Mesendoderm (in vitro differentiated cells): ENCODE data around the gene CEP295NL.
"Not testable (repeated sequence)": the region's sequence is repeated elsewhere in the genome, so short reads cannot be mapped to it uniquely, and the experiment has no call there.

Source experiments
- DNase-seq: peaks from one replicate; pipeline ENCODE4 v3.0.0; 2013
- H2AK5ac ChIP-seq: 2 replicates; pipeline ENCODE4 v1.6.1; 2013; ENCODE audit warnings: low read length, inconsistent platforms
- H2BK120ac ChIP-seq: 2 replicates; pipeline ENCODE4 v1.6.1; 2013; ENCODE audit warnings: low read depth, mild to moderate bottlenecking, low read length, moderate library complexity, mixed read lengths
- H2BK15ac ChIP-seq: replicated peaks from 2 replicates; pipeline ENCODE4 v1.6.1; 2013; ENCODE audit warnings: low read depth, mild to moderate bottlenecking, moderate library complexity
- H2BK5ac ChIP-seq: 2 replicates; pipeline ENCODE4 v1.6.1; 2013; ENCODE audit warnings: low read length, inconsistent platforms
- H3K18ac ChIP-seq: 2 replicates; pipeline ENCODE4 v1.6.1; 2013; ENCODE audit warnings: mild to moderate bottlenecking, low read length, mixed read lengths
- H3K23ac ChIP-seq: one replicate; pipeline ENCODE4 v1.6.1; 2013; ENCODE audit warnings: low read length
- H3K27ac ChIP-seq: 2 replicates; pipeline ENCODE4 v1.5.1; 2013; ENCODE audit warnings: low read depth, mild to moderate bottlenecking, inconsistent platforms, low read length, moderate library complexity
- H3K27me3 ChIP-seq: 2 replicates; pipeline ENCODE4 v1.6.1; 2013; ENCODE audit warnings: low read length, control low read depth, mild to moderate bottlenecking, inconsistent platforms; ENCODE audit not compliant: insufficient read depth, poor library complexity
- H3K36me3 ChIP-seq: 2 replicates; pipeline ENCODE4 v1.6.1; 2013; ENCODE audit warnings: low read length, inconsistent platforms; ENCODE audit not compliant: control insufficient read depth, insufficient read depth
- H3K4ac ChIP-seq: one replicate; pipeline ENCODE4 v1.6.1; 2013; ENCODE audit warnings: low read depth, mild to moderate bottlenecking, low read length, moderate library complexity
- H3K4me1 ChIP-seq: 2 replicates; pipeline ENCODE4 v1.6.1; 2013; ENCODE audit warnings: low read depth, low read length, inconsistent platforms; ENCODE audit not compliant: control insufficient read depth
- H3K4me2 ChIP-seq: 2 replicates; pipeline ENCODE4 v1.6.1; 2013; ENCODE audit warnings: low read length
- H3K4me3 ChIP-seq: 2 replicates; pipeline ENCODE4 v1.5.1; 2013; ENCODE audit warnings: mild to moderate bottlenecking, low read length
- H3K56ac ChIP-seq: one replicate; pipeline ENCODE4 v1.6.1; 2013; ENCODE audit warnings: low read length
- H3K79me1 ChIP-seq: 2 replicates; pipeline ENCODE4 v1.6.1; 2013; ENCODE audit warnings: low read length, inconsistent platforms
- H3K79me2 ChIP-seq: 2 replicates; pipeline ENCODE4 v1.6.1; 2013; ENCODE audit warnings: mild to moderate bottlenecking, low read length; ENCODE audit not compliant: control insufficient read depth, insufficient read depth
- H3K9ac ChIP-seq: 2 replicates; pipeline ENCODE4 v1.6.1; 2013; ENCODE audit warnings: low read length, inconsistent platforms
- H4K5ac ChIP-seq: one replicate; pipeline ENCODE4 v1.6.1; 2013; ENCODE audit warnings: low read length
- H4K8ac ChIP-seq: one replicate; pipeline ENCODE4 v1.6.1; 2013; ENCODE audit warnings: low read depth, mild to moderate bottlenecking, control low read depth, low read length, moderate library complexity
- WGBS: extraction: QIAGEN DNeasy Blood & Tissue Kit; methylation state at CpG from one replicate; pipeline ENCODE4 v1.1.7; 2013; ENCODE audit warnings: low lambda C conversion rate, missing lambda C conversion rate; ENCODE audit not compliant: insufficient coverage; ENCODE audit errors: extremely low coverage; 5-methylcytosine and 5-hydroxymethylcytosine counted together

CEP295NL gene

GRCh38 chr17:78867046-78867445 is 36.0 kb downstream of the CEP295NL start:
- H3K4me1 ChIP-seq, H4K8ac ChIP-seq, DNase-seq, H3K27ac ChIP-seq, H3K4ac ChIP-seq, H3K23ac ChIP-seq, H4K5ac ChIP-seq, H2BK5ac ChIP-seq, H3K4me2 ChIP-seq, H3K9ac ChIP-seq, H3K27me3 ChIP-seq, H3K4me3 ChIP-seq, H2BK120ac ChIP-seq, H3K18ac ChIP-seq, H3K36me3 ChIP-seq, H2BK15ac ChIP-seq, H3K56ac ChIP-seq, H3K79me1 ChIP-seq, H3K79me2 ChIP-seq, H2AK5ac ChIP-seq: not testable (repeated sequence)
- no CpG with 5 or more reads among the region's 3 CpGs for WGBS

- no CpG with 5 or more reads among the region's 19 CpGs for WGBS
- H3K4me3 ChIP-seq: no peak overlapping the region
- H3K36me3 ChIP-seq: no peaks in the 10 kb centered on the region
- no peak overlapping the region for H3K27ac ChIP-seq
- no peak overlapping the region for H2BK120ac ChIP-seq
- no peaks in the 10 kb centered on the region for H3K4me1 ChIP-seq
- no peak overlapping the region for H3K56ac ChIP-seq
- H3K79me2 ChIP-seq: no peaks in the 10 kb centered on the region
- no peak overlapping the region for H3K18ac ChIP-seq
- no peak overlapping the region for H3K4me2 ChIP-seq
- no peak overlapping the region for H2BK5ac ChIP-seq
- no peak overlapping the region for H2BK15ac ChIP-seq
- H4K8ac ChIP-seq: no peak overlapping the region
- H3K27me3 ChIP-seq: no peaks in the 10 kb centered on the region
- no peak overlapping the region for H3K23ac ChIP-seq
- no peaks in the 10 kb centered on the region for H3K79me1 ChIP-seq
- H4K5ac ChIP-seq: no peak overlapping the region
- H3K4ac ChIP-seq: no peak overlapping the region
- peak; percentile 84 for DNase-seq
- no peak overlapping the region for H3K9ac ChIP-seq
- no peak overlapping the region for H2AK5ac ChIP-seq
These were observed 37.2 kb downstream of the CEP295NL start for GRCh38 chr17:78865682-78866390.

GRCh38 chr17:78864117-78864516 is 38.9 kb downstream of the CEP295NL start:
- Histone ChIP-seq H4K5ac (no peak overlapping the region), H3K56ac (no peak overlapping the region), H3K4me1 (no peaks in the 10 kb centered on the region), H3K79me2 (no peaks in the 10 kb centered on the region), H3K4me2 (no peak overlapping the region), H2AK5ac (no peak overlapping the region), H2BK5ac (no peak overlapping the region), H3K23ac (no peak overlapping the region), H3K4me3 (no peak overlapping the region), H2BK15ac (no peak overlapping the region), H4K8ac (no peak overlapping the region), H3K27ac (no peak overlapping the region), H3K9ac (no peak overlapping the region), H3K79me1 (no peaks in the 10 kb centered on the region), H3K4ac (no peak overlapping the region), H3K36me3 (no peaks in the 10 kb centered on the region), H3K27me3 (no peaks in the 10 kb centered on the region), H2BK120ac (no peak overlapping the region), H3K18ac (no peak overlapping the region)
- no CpG with 5 or more reads among the region's 1 CpG for WGBS
- DNase-seq: no peak

- no peak overlapping the region for H3K4me3 ChIP-seq
These were observed 40.7 kb downstream of the CEP295NL start for GRCh38 chr17:78862073-78863023.

GRCh38 chr17:78861229-78861628 is 41.8 kb downstream of the CEP295NL start:
- H3K27ac ChIP-seq: no peak overlapping the region
- no peak for DNase-seq
- no peak overlapping the region for H2BK15ac ChIP-seq
- H3K9ac ChIP-seq: no peak overlapping the region
- no peak overlapping the region for H4K8ac ChIP-seq
- H3K79me1 ChIP-seq: no peaks in the 10 kb centered on the region
- no peak overlapping the region for H3K4me2 ChIP-seq
- no peaks in the 10 kb centered on the region for H3K27me3 ChIP-seq
- no CpG with 5 or more reads among the region's 4 CpGs for WGBS
- H3K18ac ChIP-seq: no peak overlapping the region
- H3K4me1 ChIP-seq: no peaks in the 10 kb centered on the region
- H2BK5ac ChIP-seq: no peak overlapping the region
- no peak overlapping the region for H2AK5ac ChIP-seq
- H3K56ac ChIP-seq: no peak overlapping the region
- no peaks in the 10 kb centered on the region for H3K79me2 ChIP-seq
- no peak overlapping the region for H4K5ac ChIP-seq
- H3K4ac ChIP-seq: no peak overlapping the region
- no peaks in the 10 kb centered on the region for H3K36me3 ChIP-seq
- H3K23ac ChIP-seq: no peak overlapping the region
- no peak overlapping the region for H3K4me3 ChIP-seq
- no peak overlapping the region for H2BK120ac ChIP-seq

More at GRCh38 chr17:78862073-78863023, 40.7 kb downstream of the CEP295NL start:
- Histone ChIP-seq H3K27ac (no peak overlapping the region), H3K4me2 (no peak overlapping the region), H3K36me3 (no peaks in the 10 kb centered on the region), H3K9ac (no peak overlapping the region), H2BK120ac (no peak overlapping the region), H4K8ac (no peak overlapping the region), H2BK15ac (no peak overlapping the region), H3K4ac (no peak overlapping the region), H3K18ac (no peak overlapping the region), H2BK5ac (no peak overlapping the region), H3K79me2 (no peaks in the 10 kb centered on the region), H3K23ac (no peak overlapping the region), H3K27me3 (no peaks in the 10 kb centered on the region), H3K79me1 (no peaks in the 10 kb centered on the region), H3K4me1 (no peaks in the 10 kb centered on the region), H2AK5ac (no peak overlapping the region), H4K5ac (no peak overlapping the region), H3K56ac (no peak overlapping the region)
- no CpG with 5 or more reads among the region's 17 CpGs for WGBS
- DNase-seq: peak; percentile 65
